Keratinocyte (primary cell): Measurements from ENCODE around the gene CRHR2. TPM values are rescaled to one million over a fixed set of nuclear protein-coding genes. Genes with fewer than 3 reads are reported as not detected.
"Not testable (repeated sequence)": the region's sequence is repeated elsewhere in the genome, so short reads cannot be mapped to it uniquely, and the experiment has no call there.

ENCODE experiments used
- DNase-seq: peaks from one replicate; pipeline ENCODE4 v3.0.0-alpha.2; 2011; ENCODE audit warnings: low read depth, missing footprints, low spot score
- FAIRE-seq: peaks from 2 replicates; lab custom pipeline; 2011; peaks lifted over from hg19 to GRCh38; lab: Jason Lieb, UNC
- H2AFZ ChIP-seq: 2 replicates; pipeline ENCODE4 v1.6.0; 2012; ENCODE audit warnings: low read length, control low read depth, inconsistent platforms; ENCODE audit not compliant: control insufficient read depth
- H3K27ac ChIP-seq: 2 replicates; pipeline ENCODE4 v1.5.1; 2011; ENCODE audit warnings: low read length; ENCODE audit not compliant: control insufficient read depth, insufficient read depth
- H3K27me3 ChIP-seq: 3 replicates; pipeline ENCODE4 v1.6.0; 2011; ENCODE audit warnings: low read length; ENCODE audit not compliant: control insufficient read depth, insufficient read depth; ENCODE audit errors: extremely low read depth
- H3K36me3 ChIP-seq, 2 experiments: 2 replicates in 1 of 2; 3 replicates in 1 of 2; pipeline ENCODE4 v1.5.1; 2011; ENCODE audit warnings: low read length in 2 of 2, mild to moderate bottlenecking in 1 of 2; ENCODE audit not compliant: control insufficient read depth in 2 of 2, insufficient read depth in 2 of 2; ENCODE audit errors: extremely low read depth in 1 of 2
- H3K4me1 ChIP-seq: 3 replicates; pipeline ENCODE4 v1.5.1; 2011; ENCODE audit warnings: low read length; ENCODE audit not compliant: control insufficient read depth, insufficient read depth; ENCODE audit errors: extremely low read depth
- H3K4me2 ChIP-seq: 3 replicates; pipeline ENCODE4 v1.6.0; 2011; ENCODE audit warnings: low read depth, low read length; ENCODE audit not compliant: control insufficient read depth, insufficient read depth; ENCODE audit errors: extremely low read depth
- H3K4me3 ChIP-seq, 3 experiments: fragments of 200-600 bp in 1 of 3; sonication (generic) in 1 of 3; 2 replicates in 2 of 3; 3 replicates in 1 of 3; pipeline ENCODE4 v1.5.1; 2011 to 2016; ENCODE audit warnings: low read length in 3 of 3, mild to moderate bottlenecking in 3 of 3, control low read depth in 2 of 3, inconsistent platforms in 1 of 3, low read depth in 1 of 3, mixed read lengths in 1 of 3, mixed run types in 1 of 3, moderate library complexity in 1 of 3; ENCODE audit not compliant: control insufficient read depth in 2 of 3, insufficient read depth in 2 of 3; ENCODE audit errors: extremely low read depth in 1 of 3
- H3K79me2 ChIP-seq: 2 replicates; pipeline ENCODE4 v1.6.0; 2012; ENCODE audit warnings: low read length; ENCODE audit not compliant: control insufficient read depth, insufficient read depth
- H3K9ac ChIP-seq: 3 replicates; pipeline ENCODE4 v1.6.0; 2011; ENCODE audit warnings: low read length; ENCODE audit not compliant: control insufficient read depth, insufficient read depth; ENCODE audit errors: extremely low read depth
- H3K9me1 ChIP-seq: 3 replicates; pipeline ENCODE4 v1.6.0; 2011; ENCODE audit warnings: low read length; ENCODE audit not compliant: control insufficient read depth, insufficient read depth; ENCODE audit errors: extremely low read depth
- H3K9me3 ChIP-seq: 2 replicates; pipeline ENCODE4 v1.5.1; 2012; ENCODE audit warnings: low read depth, low read length; ENCODE audit not compliant: control insufficient read depth
- H4K20me1 ChIP-seq: 3 replicates; pipeline ENCODE4 v1.6.0; 2011; ENCODE audit warnings: low read length; ENCODE audit not compliant: control insufficient read depth, insufficient read depth; ENCODE audit errors: extremely low read depth
- EZH2 ChIP-seq: IDR thresholded peaks from one replicate; pipeline ENCODE4 v1.6.1; 2012; ENCODE audit warnings: inconsistent platforms, mild to moderate bottlenecking, low read length, moderate library complexity
- dilution Hi-C: fragments of 300-500 bp; cut with MboI; formaldehyde crosslinking; loops from one replicate; pipeline ENCODE4 v1.7.0; 2020; ENCODE audit warnings: low sequenced_read_pairs; ENCODE audit not compliant: extremely low pct_ligation_motif_present
- polyA plus RNA-seq, 5 experiments: library from polyadenylated mRNA; depleted of rRNA in 3 of 5; stranded (reverse) in 3 of 5; stranded (forward) in 1 of 5; unstranded in 1 of 5; fragments of >200 nt; gene quantifications; 1 replicate in 1 of 5; 2 replicates in 3 of 5; 3 replicates in 1 of 5; pipeline versions ENCODE4 v1.2.1 to v1.2.3, GENCODE V29; 2011 to 2012; ENCODE audit warnings: missing spikeins in 2 of 5, low read depth in 1 of 5, low replicate concordance in 1 of 5
- TF ChIP-seq, protein P1 (sequence below), 3 experiments: IDR thresholded peaks in 1 of 3; conservative IDR thresholded peaks in 1 of 3; optimal IDR thresholded peaks in 1 of 3; 2 replicates in 2 of 3; 3 replicates in 1 of 3; pipeline versions ENCODE3 to v1.5.1; 2011; ENCODE audit warnings: low read length in 3 of 3, mild to moderate bottlenecking in 3 of 3, moderate library complexity in 2 of 3, control low read depth in 1 of 3, inconsistent platforms in 1 of 3; ENCODE audit not compliant: insufficient read depth in 2 of 3; ENCODE audit errors: extremely low read depth in 1 of 3

The CRHR2 gene
- polyA plus RNA-seq, 1 donor (not counting 4 experiments of a cell fraction or from before 2014, with no cell fraction given): not detected

DNA sequence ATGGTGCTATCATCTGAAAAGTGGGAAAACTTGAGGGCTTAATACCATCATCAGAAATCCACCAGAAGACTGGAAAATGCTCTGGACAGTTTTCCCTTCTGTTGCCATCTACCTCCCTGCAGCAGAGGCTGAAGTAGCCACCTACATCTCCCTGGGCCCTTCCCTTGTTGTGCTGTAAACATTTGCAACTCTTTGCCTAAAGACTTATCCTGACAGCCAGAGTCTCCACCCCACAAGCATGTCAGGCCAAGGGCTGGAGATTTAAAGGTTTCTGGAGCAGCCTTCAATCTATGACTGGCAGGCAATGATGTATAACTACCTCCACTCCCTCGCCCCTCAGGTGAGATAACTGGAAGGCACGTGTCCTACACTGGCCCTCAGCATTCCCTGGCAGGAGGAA is 39.9 kb upstream of the CRHR2 start:
- FAIRE-seq: no peak
- Histone ChIP-seq H3K4me1 (peaks cover 2% of the 10 kb centered on the region), H3K79me2 (no peaks in the 10 kb centered on the region), H3K9ac (no peak overlapping the region), H4K20me1 (no peaks in the 10 kb centered on the region), H3K36me3 (no peaks in the 10 kb centered on the region), H3K9me1 (no peaks in the 10 kb centered on the region), H2AFZ (no peak overlapping the region), H3K4me2 (no peak overlapping the region), H3K27ac (no peak overlapping the region), H3K27me3 (peaks cover 25% of the 10 kb centered on the region), H3K4me3 (no peak overlapping the region), H3K9me3 (peaks cover 4% of the 10 kb centered on the region)
- DNase-seq: no peak
- TF ChIP-seq, protein P1, sequence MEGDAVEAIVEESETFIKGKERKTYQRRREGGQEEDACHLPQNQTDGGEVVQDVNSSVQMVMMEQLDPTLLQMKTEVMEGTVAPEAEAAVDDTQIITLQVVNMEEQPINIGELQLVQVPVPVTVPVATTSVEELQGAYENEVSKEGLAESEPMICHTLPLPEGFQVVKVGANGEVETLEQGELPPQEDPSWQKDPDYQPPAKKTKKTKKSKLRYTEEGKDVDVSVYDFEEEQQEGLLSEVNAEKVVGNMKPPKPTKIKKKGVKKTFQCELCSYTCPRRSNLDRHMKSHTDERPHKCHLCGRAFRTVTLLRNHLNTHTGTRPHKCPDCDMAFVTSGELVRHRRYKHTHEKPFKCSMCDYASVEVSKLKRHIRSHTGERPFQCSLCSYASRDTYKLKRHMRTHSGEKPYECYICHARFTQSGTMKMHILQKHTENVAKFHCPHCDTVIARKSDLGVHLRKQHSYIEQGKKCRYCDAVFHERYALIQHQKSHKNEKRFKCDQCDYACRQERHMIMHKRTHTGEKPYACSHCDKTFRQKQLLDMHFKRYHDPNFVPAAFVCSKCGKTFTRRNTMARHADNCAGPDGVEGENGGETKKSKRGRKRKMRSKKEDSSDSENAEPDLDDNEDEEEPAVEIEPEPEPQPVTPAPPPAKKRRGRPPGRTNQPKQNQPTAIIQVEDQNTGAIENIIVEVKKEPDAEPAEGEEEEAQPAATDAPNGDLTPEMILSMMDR (optimal IDR thresholded peaks at IDR 0.05 in 1 of 3, IDR thresholded peaks at IDR 0.05 in 1 of 3, conservative IDR thresholded peaks at IDR 0.05 in 1 of 3; ENCODE audit: extremely low read depth in 1 of 3, insufficient read depth in 2 of 3, low read length in 3 of 3): no peak
- no peak for TF ChIP-seq EZH2
- dilution Hi-C loops: no loop called here

DNA sequence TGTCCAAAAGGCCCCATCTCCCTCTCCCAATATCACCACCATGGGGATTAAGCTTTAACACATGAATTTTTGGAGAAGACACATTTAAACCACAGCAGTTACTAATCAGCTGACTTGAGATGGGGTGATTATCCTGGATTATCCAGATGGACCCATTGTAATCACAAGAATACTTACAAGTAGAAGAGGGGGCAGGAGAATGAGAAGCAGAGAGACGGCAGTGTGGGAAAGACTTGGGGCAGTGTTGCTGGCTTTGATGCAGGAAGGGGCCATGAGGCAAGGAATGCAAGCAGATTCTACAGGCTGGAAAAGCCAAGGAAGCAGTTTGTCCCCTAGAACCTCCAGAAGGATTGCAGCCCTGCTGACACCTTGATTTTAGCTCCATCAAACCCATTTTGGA is 39.0 kb upstream of the CRHR2 start:
- H3K36me3 ChIP-seq: no peaks in the 10 kb centered on the region
- TF ChIP-seq EZH2: no peak
- TF ChIP-seq, protein P1 (optimal IDR thresholded peaks at IDR 0.05 in 1 of 3, IDR thresholded peaks at IDR 0.05 in 1 of 3, conservative IDR thresholded peaks at IDR 0.05 in 1 of 3; ENCODE audit: extremely low read depth in 1 of 3, insufficient read depth in 2 of 3, low read length in 3 of 3): no peak
- no peak for DNase-seq
- no peaks in the 10 kb centered on the region for H3K9me1 ChIP-seq
- no peak overlapping the region for H3K27ac ChIP-seq
- H3K9ac ChIP-seq: no peak overlapping the region
- H3K9me3 ChIP-seq: peaks cover 4% of the 10 kb centered on the region
- peaks cover 3% of the 10 kb centered on the region for H3K4me1 ChIP-seq
- FAIRE-seq: no peak
- peaks cover 21% of the 10 kb centered on the region for H3K27me3 ChIP-seq
- no peak overlapping the region for H3K4me2 ChIP-seq
- no peaks in the 10 kb centered on the region for H3K79me2 ChIP-seq
- H2AFZ ChIP-seq: no peak overlapping the region
- no peak overlapping the region for H3K4me3 ChIP-seq
- no peaks in the 10 kb centered on the region for H4K20me1 ChIP-seq
- dilution Hi-C loops: no loop called here

DNA sequence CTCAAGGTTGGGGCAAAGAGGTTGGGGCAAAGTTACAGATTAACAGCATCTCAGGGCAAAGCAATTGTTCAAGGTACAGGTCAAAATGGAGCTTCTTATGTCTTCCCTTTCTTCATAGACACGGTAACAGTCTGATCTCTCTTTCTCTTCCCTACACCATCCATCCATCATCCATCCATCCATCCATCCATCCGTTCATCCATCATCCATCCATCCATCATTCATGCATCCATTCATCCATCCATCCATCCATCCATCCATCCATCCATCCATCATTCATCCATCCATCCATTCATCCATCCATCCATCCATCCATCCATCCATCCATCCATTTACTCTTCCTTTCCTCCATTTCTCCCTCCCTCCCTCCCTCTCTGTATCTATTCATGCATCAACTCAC is 37.2 kb upstream of the CRHR2 start:
- H3K79me2 ChIP-seq, dilution Hi-C loops, H4K20me1 ChIP-seq, H3K27ac ChIP-seq, H3K36me3 ChIP-seq, H2AFZ ChIP-seq, H3K4me1 ChIP-seq, H3K9ac ChIP-seq, H3K27me3 ChIP-seq, H3K9me3 ChIP-seq, H3K4me2 ChIP-seq, DNase-seq, H3K9me1 ChIP-seq, H3K4me3 ChIP-seq, FAIRE-seq: not testable (repeated sequence)
